Activated CD4-positive, alpha-beta T cell treated with anti-CD3 and anti-CD28 coated beads, Interleukin-2, Interleukin-4, amounts not matched to agents 100 ng/mL and 50 ng/mL, durations not matched to agents 16 hours and 8 hours (primary cell): Measurements from ENCODE around the gene TYMS.
"Not testable (repeated sequence)": the region's sequence is repeated elsewhere in the genome, so short reads cannot be mapped to it uniquely, and the experiment has no call there.

Experiments
- DNase-seq: peaks from one replicate; pipeline ENCODE4 v3.0.0-alpha.2; 2020; ENCODE audit warnings: low spot score

TYMS gene

DNA sequence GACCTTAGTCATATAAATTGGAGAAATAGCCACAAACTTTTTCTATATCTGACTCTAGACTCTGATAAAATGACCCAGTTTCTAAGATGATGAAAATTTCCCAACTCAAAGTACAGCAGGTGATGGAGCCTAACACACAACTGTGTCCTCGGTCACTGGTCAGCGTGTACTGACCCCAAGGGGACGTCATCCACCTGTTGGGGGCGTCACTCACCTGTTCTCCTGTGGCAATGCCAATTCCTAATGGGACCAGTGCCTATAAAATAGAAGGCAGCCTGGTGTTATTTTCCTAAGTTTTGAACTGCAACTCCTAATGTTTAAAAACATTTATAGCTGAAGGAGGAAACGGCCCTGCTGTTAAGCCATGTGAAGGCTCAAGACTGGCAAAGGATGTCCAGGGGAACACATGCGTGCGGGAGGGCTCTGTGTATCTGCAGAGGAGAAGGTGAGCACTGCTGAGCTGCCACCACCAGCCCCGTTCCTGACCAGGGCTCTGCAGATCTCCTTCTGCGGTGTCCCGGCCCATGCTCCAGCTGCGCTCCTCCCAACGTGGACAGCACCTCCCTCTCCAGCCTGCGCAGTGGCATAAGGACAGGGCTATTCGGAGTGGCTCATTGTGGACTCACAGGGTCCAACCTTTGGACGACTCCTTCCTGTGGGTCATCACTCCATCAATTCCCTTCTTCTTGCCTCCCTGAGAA lies 21.2 kb downstream of the TYMS start:
- DNase-seq: no peak

DNA sequence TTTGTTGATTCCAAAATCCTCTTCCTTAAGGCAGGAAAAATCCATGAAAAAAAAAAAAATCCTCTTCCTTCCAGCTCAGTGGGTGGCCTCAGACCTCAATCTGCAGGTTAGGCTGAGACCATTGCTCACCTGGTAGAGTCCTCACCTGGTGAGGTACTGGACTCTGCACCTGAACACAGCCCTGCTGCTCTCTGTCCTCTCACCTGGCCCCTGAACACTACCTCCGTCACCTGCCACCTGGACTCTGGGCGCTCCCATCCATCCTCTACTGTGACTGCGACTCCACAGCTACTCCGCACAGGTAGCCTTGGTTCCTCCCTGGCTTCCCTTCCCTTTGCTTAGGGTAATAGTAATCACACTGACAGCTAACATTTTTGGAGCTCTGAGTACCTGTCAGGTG lies 22.1 kb downstream of the TYMS start:
- DNase-seq: no peak

DNA sequence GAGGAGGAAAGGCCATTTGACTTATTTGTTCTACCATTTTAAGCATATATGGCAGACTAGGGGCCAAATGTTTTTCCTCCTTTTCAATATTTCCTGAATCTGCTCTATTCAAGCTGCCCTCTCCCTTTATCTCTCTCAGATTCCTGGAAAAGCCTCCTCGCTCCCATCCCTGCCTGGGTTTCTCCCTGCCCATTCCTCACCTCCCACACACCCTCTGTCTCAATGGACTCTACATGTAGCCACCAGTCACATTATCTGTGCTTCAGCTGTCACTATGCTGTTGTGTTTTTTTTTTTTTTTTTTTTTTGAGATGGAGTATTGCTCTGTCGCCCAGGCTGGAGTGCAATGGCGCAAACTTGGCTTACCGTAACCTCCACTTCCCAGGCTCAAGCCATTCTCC lies 22.9 kb downstream of the TYMS start:
- no peak for DNase-seq

DNA sequence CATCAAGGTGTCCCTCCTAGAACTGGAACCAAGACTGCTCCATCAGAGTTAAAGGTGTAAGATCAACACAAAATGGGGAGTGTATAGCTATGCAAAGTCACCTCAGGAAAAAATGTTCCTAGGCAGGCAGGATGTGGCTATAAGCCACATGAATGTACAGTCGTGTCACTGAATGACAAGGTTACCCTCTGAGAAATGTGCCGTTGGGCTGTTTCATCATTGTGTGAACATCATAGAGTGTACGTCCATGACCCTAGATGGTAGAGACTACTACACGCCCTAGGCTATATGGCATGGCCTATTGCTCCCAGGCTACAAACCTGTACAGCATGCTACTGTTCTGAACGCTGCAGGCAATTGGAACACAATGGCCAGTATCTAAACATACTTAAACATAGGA lies 24.5 kb downstream of the TYMS start:
- DNase-seq: peak; percentile 92

DNA sequence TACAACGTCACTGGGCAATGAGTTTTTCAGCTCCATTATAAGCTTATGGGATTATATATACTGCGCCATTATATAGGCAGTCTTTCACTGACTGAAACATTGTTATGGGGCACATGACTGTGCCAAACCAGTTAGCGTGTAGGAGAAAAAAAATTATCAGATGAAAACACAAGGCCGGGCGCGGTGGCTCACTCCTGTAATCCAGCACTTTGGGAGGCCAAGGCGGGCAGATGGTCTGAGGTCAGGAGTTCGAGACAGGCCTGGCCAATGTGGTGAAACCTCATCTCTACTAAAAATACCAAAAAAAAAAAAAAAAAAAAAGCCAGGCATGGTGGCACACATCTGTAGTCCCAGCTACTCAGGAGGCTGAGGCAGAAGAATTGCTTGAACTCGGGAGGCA lies 25.0 kb downstream of the TYMS start:
- DNase-seq: not testable (repeated sequence)

DNA sequence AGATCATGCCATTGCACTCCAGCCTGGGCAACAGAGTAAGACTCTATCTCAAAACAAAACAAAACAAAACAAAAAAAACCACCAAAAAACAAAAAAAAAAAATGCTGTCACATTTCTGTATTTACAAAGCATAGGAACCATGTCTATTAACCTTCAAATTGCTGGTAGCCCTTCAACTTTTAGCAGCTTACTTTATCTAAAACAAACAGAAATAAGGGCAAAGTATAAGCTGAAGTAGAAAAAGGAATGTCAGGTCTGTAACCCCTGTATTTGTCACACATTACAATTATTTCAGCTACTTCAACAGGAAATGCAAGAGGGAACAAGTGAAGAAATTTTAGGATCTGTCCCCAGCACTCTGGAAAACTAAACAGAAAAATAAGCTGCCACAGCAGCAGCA lies 25.4 kb downstream of the TYMS start:
- no peak for DNase-seq

DNA sequence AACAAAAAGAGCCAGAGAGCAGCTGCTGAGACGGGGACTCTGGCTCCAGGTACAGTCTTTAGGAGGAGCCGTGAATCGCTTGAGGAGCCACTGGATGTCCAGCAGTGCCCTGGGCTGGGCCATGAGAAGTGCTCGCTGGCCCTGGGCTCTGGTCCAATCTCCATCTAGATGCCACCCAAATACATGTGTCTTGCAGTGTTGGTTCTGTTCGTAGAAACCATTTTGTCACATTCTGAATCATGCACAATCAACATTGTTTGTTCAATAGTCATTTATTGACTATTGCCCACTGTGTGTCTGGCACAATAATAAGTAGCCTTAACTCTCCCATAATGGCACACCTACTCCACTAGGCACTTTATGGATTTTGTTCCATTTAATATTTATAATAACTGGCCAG lies 26.1 kb downstream of the TYMS start:
- no peak for DNase-seq

DNA sequence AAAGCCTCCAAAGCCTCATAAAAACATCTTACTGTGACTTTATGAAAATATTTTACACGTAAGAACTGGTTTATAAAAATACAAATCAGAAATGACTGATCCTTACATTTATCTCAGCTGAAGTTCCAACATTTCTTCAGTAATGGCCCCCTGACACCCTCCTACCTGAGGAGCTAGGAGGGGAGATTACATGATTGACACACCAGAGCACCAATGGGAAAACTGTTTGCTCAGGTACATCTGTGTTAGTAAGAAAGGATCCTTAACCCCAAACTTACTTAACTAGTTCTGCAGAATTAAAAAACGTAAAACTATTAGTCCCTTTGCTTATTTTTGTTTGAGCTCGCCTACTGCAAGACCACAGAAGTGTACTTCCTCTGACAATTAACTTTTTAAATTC lies 28.0 kb downstream of the TYMS start:
- no peak for DNase-seq

DNA sequence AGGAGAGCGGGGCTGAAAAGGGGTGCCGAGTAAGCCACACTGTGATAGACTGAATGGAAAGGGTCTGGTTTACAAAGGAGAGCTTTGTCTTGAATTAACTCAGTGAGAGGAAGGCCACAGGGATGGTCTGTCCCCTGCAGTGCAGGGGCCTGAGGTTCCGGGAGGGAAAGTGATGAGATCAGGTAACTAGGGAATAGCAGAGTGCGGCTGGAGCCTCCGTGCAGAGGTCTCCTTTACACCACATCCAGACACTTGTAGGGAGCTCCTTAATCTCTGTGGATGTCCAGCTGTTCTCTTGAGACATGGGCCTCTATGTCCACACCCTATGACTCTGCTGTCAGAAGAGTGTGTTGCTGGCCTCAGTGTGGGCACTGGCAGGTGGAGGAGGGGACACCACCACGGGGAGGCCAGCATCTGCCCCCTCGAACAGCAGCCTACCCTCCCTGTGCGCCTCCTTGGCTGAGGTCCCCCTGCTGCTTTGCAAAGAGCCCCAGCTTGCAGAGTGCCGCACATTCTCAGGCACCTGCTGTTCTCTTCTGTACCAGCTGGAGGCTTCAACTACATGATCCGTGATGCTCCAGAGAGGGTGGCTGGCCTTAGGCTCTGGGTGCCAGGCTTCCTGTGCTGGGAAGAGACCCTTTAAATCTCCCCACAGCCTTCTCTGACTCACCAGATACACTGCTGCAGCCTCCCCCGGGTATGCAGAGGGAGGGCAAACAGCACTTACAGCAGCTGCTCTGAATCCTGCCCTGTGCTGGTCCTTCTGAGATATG lies 29.1 kb downstream of the TYMS start:
- no peak for DNase-seq

DNA sequence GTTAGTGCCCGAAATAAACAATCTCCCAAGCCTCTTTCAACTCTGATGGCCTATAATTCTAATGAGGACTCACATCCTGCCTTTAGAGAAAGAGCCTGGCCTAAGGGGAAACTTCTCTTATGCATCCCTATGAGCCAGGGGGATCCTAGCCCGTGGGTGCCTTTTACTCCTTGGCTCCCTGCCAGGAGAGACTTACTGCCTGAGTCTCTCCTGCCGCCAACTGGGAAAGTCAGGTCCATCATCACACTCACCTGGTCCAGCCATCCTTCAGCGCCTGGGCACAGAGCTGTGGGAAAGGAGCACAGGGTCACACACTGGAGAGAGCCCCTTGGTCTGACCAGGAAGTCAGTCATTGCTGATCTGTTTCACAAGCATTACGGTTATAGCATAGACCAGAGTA lies 30.9 kb downstream of the TYMS start:
- no peak for DNase-seq

DNA sequence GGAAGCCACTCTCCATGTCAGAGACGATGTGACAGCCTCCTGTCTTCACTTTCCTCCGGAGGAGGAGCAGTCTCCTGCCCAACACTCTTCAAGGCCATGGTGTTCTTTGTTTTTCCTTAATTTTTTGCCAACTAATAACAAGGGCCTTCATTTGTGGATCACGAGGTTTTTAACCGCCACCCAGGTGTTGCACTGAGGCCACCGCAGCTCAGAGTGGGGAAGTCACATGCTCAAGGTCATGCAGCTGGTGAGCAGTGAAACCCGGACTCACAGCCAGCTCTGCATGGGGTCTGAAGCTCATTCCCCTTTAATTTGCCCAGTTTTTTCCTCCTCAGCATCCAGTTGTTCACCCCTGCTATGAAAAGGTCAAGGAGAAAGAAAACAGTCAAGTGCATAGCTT lies 35.4 kb downstream of the TYMS start:
- no peak for DNase-seq

DNA sequence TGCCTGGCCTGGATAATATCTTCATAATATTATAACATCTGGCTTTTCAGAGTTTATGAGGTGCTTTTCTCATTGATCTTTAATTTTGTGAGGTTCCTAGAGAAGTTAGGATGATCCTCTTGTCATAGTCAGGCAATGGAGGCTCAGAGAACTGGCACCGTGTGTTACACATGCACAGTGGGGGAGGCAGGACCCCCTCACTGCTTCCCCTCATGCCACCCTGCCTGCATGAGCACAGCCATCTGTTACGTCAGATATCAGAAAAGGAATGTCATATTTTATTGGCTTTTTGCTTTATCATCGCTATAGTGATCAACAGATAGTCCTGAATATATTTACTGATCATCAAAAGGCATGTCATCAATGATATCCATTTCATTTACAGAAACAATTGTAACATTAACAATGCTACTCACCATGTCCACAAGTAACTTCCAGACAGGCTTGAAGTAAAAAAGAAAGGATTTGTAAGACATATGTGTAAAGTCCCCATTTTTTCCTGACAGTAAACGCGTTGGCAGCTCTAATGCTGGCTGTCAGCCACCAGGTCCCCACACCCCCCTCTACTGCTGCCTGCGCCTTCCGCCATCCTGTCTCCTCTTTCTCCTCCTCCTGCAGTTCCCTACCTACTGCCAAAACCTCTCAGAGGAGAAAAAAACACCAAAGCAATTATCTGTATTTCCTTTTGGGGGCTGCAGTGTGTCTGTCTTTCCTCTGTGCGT lies 36.2 kb downstream of the TYMS start:
- no peak for DNase-seq

DNA sequence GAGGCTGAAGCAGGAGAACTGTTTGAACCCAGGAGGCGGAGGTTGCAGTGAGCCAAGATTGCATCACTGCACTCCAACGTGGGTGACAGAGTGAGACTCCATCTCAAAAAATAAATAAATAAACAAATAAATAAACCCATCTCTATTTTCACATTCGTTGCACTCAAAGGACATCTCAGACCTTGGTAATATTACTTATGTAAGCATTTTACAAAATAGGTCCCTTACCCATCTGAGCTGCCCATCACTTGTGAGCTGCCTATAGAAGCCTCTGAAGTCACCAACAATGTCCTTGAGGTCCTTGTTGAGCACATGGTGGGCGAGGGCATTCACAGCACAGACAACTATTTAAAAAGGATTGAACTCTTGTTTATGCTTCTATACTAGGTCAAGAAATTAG lies 39.6 kb downstream of the TYMS start:
- no peak for DNase-seq

DNA sequence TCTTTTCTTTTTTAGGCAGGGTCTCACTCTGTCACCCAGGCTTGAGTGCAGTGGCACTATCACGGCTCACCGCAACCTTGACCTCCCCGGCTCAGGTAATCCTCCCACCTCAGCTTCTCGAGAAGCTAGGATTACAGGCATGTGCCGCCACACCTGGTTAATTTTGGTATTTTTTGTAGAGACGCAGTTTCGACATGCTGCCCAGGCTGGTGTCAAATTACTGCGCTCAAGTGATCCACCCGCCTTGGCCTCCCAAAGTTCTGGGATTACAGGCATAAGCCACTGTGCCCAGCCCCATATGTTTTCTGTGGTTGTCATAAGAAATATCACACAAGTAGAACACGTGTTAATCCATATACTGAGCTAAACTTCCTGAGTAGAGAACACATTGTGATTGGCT lies 40.3 kb downstream of the TYMS start:
- DNase-seq: no peak

DNA sequence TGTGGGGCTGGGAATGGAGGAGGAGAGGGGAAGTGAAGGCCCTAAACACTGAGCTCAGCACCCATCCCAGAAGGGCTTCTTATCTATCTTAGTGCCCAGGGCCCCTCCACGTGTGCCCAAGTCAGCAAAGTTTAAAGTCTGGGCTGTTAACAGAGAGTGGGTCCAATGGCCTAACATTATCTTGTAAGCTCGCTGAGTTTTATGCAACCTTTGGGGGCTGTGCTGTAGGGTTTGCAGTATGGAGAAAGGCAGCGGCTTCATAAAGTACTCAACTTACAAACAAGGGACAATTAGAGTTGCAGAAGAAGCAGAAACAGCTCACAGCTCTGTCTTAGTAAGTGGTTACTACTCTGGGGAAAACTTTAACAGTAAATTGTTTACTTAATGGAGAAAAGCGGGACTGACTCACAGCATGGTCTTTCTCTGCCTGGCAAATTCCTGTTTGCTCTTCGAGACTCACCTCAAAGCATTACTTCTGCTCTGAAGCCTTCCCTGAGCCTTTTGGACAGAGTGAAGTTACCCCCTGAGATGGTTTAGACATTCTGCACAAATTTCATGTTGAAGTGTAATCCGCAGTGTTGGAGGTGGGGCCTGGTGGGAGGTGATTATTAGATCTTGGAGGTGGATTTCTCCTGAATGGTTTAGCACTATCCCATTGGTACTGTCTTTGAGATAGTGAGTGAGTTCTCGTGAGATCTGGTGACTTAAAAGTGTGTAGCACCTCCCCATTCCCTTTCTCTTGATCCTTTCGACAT lies 45.9 kb downstream of the TYMS start:
- no peak for DNase-seq

DNA sequence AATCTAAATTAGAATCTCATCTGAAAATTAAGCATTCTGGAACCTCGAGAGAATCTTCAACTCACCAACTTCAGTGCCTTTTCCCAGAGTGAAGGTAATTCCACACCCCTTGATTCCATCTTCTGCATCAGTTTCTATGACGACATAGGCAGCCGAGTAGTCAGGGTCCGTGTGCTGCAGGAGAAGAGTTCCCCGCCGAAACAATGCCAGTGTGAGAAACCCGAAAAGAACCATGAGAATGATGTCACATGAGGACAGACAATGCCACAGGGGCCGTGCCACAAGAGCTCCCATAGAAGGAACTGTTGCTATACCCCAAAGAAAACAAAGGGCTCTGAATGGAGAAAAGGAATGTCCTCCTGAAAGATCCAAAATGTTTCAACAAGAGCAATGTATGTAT lies 49.0 kb downstream of the TYMS start:
- DNase-seq: no peak

DNA sequence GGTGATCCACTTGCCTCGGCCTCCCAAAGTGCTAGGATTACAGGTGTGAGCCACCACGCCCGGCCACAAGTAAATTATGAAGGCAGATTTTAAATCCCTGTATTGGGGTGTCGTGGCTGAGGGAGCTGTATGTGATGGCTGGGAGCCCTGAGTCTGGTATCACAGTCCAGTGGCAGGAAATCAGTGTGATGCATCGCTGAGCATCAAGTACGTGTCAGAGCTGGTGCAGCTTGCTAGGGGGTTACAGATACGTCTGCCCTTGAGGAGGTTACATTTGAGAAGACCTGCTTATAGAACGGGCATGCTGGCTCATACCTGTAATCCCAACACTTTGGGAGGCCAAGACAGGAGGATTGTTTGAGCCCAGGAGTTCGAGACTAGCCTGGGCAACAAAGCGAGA lies 50.6 kb downstream of the TYMS start:
- no peak for DNase-seq

DNA sequence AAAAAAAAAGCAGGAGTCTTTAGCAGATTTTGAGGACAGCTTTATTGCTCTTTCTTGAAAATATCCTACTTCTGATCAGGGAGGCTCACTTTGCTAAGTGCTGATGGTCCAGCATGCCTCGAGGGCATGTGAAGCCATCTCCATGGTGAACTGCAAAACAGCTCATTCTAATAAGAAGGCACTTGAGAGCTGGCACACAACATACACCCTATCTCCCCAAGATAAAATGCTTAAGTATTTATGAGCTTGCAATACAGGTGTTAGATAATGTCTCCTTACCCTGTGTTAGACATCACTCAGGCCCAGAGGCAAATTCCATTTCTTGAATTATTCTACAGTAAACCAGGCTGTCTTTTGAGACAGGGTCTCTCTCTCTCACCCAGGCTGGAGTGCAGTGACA lies 52.3 kb downstream of the TYMS start:
- DNase-seq: no peak

DNA sequence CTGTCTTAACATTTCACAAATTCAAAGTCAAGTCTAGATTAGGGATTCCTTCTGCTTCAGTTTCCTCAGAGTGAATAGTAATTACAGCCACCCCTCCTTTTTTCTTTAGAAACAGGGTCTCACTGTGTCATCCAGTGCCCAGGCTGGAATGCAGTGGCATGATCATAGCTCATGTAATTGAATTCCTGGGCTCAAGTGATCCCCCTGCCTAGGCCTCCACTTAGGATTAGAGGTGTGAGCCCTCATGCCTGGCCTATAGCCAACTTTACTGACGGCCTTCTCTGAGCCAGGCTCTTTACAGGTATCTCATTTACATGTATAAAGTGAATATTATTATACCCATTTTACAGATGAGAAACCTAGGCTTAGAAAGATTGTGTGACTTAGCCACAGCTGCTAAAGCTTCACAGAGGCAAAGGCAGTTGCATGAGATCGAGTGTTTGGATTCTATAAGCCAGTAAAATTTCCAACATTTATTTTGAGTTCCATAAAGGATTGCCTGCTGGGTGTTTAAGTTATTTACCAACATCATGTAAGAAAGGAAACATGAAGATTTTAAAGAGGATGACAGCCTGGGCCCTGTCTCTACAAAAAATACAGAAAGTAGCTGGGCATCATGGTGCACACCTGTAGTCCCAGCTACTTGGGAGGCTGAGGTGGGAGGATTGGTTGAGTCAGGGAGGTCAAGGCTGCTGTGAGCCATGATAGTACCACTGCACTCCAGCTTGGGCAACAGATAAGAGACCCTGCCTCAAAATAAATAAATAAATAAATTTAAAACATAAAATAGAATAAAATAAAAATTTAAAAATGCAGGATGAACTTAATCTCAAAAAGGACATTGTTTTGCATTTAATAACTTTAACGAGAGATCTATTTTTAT lies 53.2 kb downstream of the TYMS start:
- no peak for DNase-seq

DNA sequence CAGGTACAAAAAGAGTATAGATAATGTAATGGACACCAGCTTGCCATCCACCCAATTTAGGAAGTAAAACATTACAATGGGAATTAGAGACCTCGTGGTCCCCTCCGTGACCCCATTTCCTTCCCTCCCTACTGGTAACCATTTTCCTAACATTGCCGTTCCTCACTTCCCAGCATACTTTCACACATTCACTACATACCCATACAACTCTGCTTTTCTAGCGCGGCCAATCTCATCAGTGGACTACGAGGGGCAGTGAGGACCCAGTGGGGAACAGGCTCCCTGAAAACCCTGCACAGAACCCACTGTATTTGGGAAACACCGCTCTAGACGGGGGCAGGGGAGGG lies 53.8 kb downstream of the TYMS start:
- DNase-seq: no peak

DNA sequence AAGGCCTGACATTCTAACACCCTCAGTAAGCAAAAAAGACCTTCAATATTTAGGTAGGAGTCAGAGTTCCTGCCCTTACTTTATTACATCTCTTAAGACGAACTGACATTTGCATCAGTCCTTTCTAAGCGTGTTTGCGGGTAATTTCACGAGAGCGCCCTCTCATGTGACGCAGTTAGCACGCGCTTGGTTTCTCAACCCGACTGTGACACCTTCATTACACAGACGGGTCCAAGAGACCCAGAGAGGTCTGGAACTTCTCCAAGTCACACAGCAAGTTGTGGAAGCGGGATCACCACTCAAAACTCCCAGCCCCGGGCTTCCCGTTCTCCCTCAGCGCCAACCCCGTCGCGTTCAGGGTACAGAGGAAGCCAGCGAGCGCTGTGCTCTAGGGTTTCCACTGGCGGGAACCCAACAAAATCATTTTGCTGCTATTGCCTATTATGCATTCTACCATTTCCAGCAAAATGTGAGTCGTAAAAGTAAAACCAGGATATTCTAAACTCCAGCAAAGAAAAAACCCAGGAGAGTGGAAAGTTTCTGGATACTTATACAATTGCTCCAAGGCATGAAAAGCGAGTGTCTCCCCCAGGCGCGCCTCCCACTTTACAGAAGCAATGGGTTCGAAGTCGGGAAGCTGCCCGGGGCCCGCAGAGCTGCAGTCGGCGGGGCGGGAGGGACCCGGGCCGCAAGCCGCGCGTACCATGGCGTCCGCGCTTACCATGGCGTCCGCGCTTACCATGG lies 54.4 kb downstream of the TYMS start:
- peak; percentile 82 for DNase-seq
